ENCODE data around the gene SPOCK1.

SPOCK1 gene

DNA sequence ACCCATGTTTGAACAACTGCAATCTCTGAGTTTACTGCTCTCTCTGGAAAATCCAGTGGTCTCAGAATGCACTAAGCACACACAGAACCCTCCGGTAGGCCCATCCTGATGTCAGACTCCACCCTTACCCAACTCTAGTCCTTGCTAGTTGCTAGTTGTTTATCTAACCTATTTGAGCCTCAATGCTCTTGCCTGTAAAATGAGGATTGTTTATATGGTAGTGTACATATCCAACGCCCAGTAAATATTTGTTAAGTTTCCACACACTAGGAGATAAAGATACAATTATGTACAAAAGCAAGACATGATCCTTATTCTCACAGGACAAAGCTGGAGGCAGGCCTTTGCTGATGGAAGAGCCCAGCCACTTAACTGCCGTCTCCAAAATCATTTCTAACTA lies 192.2 kb downstream of the SPOCK1 start:
- no peak for DNase-seq (ENCODE audit: low read depth, low spot score)
- POLR2A ChIA-PET, result no interaction called here
- TF ChIP-seq, protein P1, sequence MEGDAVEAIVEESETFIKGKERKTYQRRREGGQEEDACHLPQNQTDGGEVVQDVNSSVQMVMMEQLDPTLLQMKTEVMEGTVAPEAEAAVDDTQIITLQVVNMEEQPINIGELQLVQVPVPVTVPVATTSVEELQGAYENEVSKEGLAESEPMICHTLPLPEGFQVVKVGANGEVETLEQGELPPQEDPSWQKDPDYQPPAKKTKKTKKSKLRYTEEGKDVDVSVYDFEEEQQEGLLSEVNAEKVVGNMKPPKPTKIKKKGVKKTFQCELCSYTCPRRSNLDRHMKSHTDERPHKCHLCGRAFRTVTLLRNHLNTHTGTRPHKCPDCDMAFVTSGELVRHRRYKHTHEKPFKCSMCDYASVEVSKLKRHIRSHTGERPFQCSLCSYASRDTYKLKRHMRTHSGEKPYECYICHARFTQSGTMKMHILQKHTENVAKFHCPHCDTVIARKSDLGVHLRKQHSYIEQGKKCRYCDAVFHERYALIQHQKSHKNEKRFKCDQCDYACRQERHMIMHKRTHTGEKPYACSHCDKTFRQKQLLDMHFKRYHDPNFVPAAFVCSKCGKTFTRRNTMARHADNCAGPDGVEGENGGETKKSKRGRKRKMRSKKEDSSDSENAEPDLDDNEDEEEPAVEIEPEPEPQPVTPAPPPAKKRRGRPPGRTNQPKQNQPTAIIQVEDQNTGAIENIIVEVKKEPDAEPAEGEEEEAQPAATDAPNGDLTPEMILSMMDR (IDR thresholded peaks at IDR 0.05; ENCODE audit: insufficient read depth, low read length, missing control alignments), result no peak
- H3K4me3 ChIP-seq (ENCODE audit: low read depth, low read length), result no peak overlapping the region
- CTCF ChIA-PET, result interaction anchor here (1.6 kb wide), 1 partner anchor 14 kb away, joined by 13 read pairs; no protein-coding TSS in a partner anchor

DNA sequence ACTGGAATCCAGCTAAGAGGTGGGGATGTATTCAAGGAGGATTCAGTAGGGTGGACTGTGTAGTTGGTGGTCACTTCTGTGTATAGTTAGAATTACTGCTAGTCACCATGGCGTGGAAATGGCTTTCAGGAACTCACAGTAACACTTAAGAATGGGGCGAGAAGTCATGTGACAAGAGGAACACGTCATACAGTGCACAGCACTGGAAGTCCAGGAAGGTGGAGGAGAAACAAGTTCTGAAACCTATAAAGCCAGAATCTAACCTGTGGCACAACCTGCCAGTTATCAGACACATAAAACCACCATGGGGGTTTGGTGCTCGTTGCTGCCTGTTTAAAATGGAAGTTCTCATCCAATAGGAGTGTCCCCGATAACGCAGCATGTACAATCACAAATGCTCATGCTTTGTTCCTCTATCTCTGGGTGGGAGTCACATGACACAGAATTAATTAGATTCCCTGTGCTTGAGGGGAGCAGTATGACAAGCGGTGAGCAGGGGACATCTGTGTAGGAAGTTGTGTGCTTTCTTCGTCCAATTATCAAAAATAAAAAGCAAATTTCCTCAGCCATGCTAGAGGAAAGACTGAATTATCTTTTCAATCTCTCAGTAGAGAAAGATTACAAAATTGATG lies 193.0 kb downstream of the SPOCK1 start:
- ChIA-PET POLR2A (no interaction called here), CTCF (interaction anchor here (1.6 to 1.9 kb wide), 2 partner anchors 14 to 15 kb away, joined by 8 to 13 read pairs; no protein-coding TSS in a partner anchor)
- no peak overlapping the region for H3K4me3 ChIP-seq (ENCODE audit: low read depth, low read length)
- TF ChIP-seq, protein P1 (IDR thresholded peaks at IDR 0.05; ENCODE audit: insufficient read depth, low read length, missing control alignments), result no peak
- DNase-seq (ENCODE audit: low read depth, low spot score), result no peak

DNA sequence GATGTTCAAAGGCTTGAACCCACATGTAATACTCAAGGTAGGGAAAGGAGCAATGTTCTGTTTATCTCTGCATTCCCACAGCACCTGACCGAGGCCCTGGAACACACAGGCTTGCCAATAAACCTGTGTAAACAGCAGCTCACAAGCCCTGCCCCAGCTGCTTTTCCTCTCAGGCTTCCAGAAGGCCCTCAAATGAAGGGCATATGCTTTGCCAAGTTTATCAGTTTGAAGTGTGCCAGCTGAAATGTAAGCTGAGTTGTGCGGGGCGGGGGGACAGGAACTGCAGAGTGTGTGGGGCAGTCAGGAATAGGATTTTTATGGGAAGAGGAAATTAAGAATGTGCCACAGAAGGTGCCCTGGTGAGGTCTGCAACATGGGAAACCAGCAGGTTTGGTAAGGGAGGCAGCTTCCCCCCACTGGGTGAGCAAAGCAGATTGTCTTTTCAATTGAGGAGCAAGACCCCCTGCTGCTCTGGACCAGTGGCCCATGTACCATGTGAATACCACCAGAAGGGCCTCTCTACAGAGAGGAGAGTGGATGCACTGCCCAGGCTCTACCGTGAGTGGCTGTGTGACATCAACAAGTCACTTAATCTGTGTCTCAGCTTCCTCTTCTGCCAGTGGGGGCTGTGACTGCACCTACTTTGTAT lies 194.8 kb downstream of the SPOCK1 start:
- ChIA-PET POLR2A (no interaction called here), CTCF (interaction anchor here (1.2 to 1.9 kb wide), 3 partner anchors 15 to 195 kb away, joined by 3 to 8 read pairs (median 3); partner anchors contain the start of gene SPOCK1)
- DNase-seq (ENCODE audit: low read depth, low spot score), result no peak
- no peak overlapping the region for H3K4me3 ChIP-seq (ENCODE audit: low read depth, low read length)
- TF ChIP-seq, protein P1 (IDR thresholded peaks at IDR 0.05; ENCODE audit: insufficient read depth, low read length, missing control alignments), result no peak

DNA sequence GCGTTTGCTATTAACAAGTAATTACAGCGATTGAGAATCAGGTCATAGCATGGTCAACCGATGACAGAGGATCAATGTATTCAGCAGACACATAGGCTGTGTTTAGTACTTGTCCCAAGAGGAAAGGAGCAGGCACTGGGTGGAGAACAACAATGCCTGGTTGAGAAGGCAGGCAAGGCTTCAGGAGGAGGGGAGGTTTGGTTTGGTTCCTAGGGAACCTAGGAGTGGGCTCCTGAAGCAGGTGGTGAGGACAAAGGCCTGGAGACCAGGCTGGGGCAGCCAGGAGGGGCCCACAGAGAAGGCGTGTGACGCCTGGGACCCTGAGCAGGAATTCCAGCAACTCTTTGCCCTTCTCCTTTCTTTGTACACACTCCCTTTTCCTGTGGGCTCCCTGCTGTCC lies 195.6 kb downstream of the SPOCK1 start:
- DNase-seq (ENCODE audit: low read depth, low spot score), result no peak
- TF ChIP-seq, protein P1 (IDR thresholded peaks at IDR 0.05; ENCODE audit: insufficient read depth, low read length, missing control alignments), result no peak
- ChIA-PET CTCF (interaction anchor here (0.7 to 1.5 kb wide), 2 partner anchors 11 to 17 kb away, joined by 3 to 4 read pairs; no protein-coding TSS in a partner anchor), POLR2A (no interaction called here)
- H3K4me3 ChIP-seq (ENCODE audit: low read depth, low read length), result no peak overlapping the region

DNA sequence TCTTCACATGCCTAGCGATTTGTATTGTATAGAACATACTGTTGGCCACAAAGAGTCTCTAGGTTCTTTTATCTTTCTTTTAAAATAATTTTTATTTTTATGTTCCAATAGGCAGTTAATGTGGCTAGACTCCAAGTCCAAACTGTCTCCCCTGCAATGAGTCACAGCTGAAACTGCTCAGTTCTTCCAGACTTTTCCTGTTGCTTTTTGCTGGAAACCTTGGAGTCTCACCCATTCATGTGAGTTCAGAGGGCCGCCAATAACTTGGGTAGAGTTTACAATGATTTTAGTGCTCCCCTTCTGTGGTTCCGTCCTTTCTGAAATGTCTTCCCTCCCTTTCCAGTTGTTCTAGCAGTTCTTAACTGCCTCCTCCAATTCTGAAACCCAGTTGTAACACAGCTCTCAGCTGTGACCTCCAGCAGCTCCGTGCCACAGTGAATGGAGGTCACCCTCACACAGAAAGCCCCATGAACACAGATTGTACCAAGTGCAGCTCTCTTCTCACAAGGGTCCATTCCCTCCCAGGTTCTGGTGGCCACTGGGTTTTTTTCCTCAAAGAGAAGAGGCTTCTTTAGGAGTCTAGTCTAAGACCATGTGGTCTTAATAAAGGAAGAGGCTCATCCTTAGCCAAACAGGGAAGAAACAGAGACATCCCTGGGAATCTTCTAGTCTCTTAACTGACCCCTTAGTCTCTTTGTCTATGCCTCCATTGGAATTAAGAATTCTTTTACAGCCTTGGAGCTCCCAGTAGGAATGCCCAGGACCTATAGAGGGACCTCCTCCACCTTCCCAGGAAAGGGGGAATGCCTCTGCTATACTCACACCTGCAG lies 198.5 kb downstream of the SPOCK1 start:
- no peak overlapping the region for H3K4me3 ChIP-seq (ENCODE audit: low read depth, low read length)
- ChIA-PET POLR2A (interaction anchor here (0.7 to 0.8 kb wide), 3 partner anchors 10 to 382 kb away, joined by 3 to 4 read pairs (median 3); no protein-coding TSS in a partner anchor), CTCF (no interaction called here)
- TF ChIP-seq, protein P1 (IDR thresholded peaks at IDR 0.05; ENCODE audit: insufficient read depth, low read length, missing control alignments), result no peak
- DNase-seq (ENCODE audit: low read depth, low spot score), result no peak
